Endothelial cell of umbilical vein (primary cell): ENCODE data around the gene MYO9A. TPM values are rescaled to one million over a fixed set of nuclear protein-coding genes. Genes with fewer than 3 reads are reported as not detected.

Experiments used
- BruUV-seq: library from RNA; stranded (reverse); fragments of 400-500 nt; replicated peaks from 2 replicates; lab custom pipeline; 2021; lab: Mats Ljungman, UMichigan
- CTCF ChIA-PET: fragments of 300-600, 350-600 bp; sonication (Branson Sonifier 250); formaldehyde crosslinking; loops from one replicate; lab custom pipeline; 2021; ENCODE audit warnings: antibody characterized with exemption, inconsistent platforms; lab: Charles Lee
- POLR2A ChIA-PET: fragments of 300-600, 350-600 bp; sonication (Branson Sonifier 250); formaldehyde crosslinking; loops from one replicate; lab custom pipeline; 2021; ENCODE audit warnings: antibody characterized with exemption, inconsistent platforms; lab: Charles Lee
- DNase-seq: peaks from one replicate; pipeline ENCODE4 v3.0.0-alpha.2; 2011; ENCODE audit warnings: low read depth, low spot score
- FAIRE-seq: peaks from 2 replicates; lab custom pipeline; 2011; peaks lifted over from hg19 to GRCh38; lab: Jason Lieb, UNC
- H2AFZ ChIP-seq: 2 replicates; pipeline ENCODE4 v1.6.0; 2012; ENCODE audit warnings: low read depth, low read length, control low read depth, inconsistent platforms
- H3K27ac ChIP-seq: 2 replicates; pipeline ENCODE4 v1.5.1; 2011; ENCODE audit warnings: low read depth, mild to moderate bottlenecking, control low read depth, low read length, moderate library complexity; ENCODE audit not compliant: insufficient read depth
- H3K27me3 ChIP-seq, 2 experiments: 2 replicates each; pipeline versions ENCODE4 v1.6.0 to v1.6.1; 2011; ENCODE audit warnings: low read length in 2 of 2, mixed read lengths in 1 of 2; ENCODE audit not compliant: control insufficient read depth in 2 of 2, insufficient read depth in 2 of 2
- H3K36me3 ChIP-seq, 2 experiments: 2 replicates in 1 of 2; 3 replicates in 1 of 2; pipeline ENCODE4 v1.5.1; 2011; ENCODE audit warnings: low read length in 2 of 2, mild to moderate bottlenecking in 1 of 2, moderate library complexity in 1 of 2; ENCODE audit not compliant: control insufficient read depth in 2 of 2, insufficient read depth in 2 of 2; ENCODE audit errors: extremely low read depth in 1 of 2
- H3K4me1 ChIP-seq: 3 replicates; pipeline ENCODE4 v1.5.1; 2011; ENCODE audit warnings: mild to moderate bottlenecking, low read length; ENCODE audit not compliant: control insufficient read depth, insufficient read depth; ENCODE audit errors: extremely low read depth
- H3K4me2 ChIP-seq: 2 replicates; pipeline ENCODE4 v1.6.1; 2011; ENCODE audit warnings: low read length, control low read depth, mixed read lengths; ENCODE audit not compliant: insufficient read depth
- H3K4me3 ChIP-seq, 3 experiments: fragments of 200-600 bp in 1 of 3; sonication (generic), shearing (Covaris generic) in 1 of 3; replicated peaks in 1 of 3; 2 replicates each; pipeline ENCODE4 v1.5.1; 2011 to 2016; ENCODE audit warnings: control low read depth in 3 of 3, low read length in 3 of 3, mild to moderate bottlenecking in 2 of 3, inconsistent platforms in 1 of 3, low read depth in 1 of 3, moderate library complexity in 1 of 3; ENCODE audit not compliant: insufficient read depth in 1 of 3
- H3K79me2 ChIP-seq: 2 replicates; pipeline ENCODE4 v1.6.0; 2012; ENCODE audit warnings: low read length, inconsistent platforms; ENCODE audit not compliant: control insufficient read depth, insufficient read depth
- H3K9ac ChIP-seq: replicated peaks from 2 replicates; pipeline ENCODE3; 2011; ENCODE audit warnings: low read length, control low read depth; ENCODE audit not compliant: insufficient read depth; ENCODE audit errors: extremely low read depth
- H3K9me1 ChIP-seq: replicated peaks from 3 replicates; pipeline ENCODE4 v1.6.0; 2011; ENCODE audit warnings: mild to moderate bottlenecking, low read length; ENCODE audit not compliant: control insufficient read depth, insufficient read depth; ENCODE audit errors: extremely low read depth
- H3K9me3 ChIP-seq: replicated peaks from 2 replicates; pipeline ENCODE4 v1.5.1; 2012; ENCODE audit warnings: low read length, inconsistent platforms; ENCODE audit not compliant: control insufficient read depth, insufficient read depth
- H4K20me1 ChIP-seq: replicated peaks from 2 replicates; pipeline ENCODE3; 2011; ENCODE audit warnings: mild to moderate bottlenecking, low read length; ENCODE audit not compliant: control insufficient read depth, insufficient read depth; ENCODE audit errors: extremely low read depth
- CTCF ChIP-seq, 2 donors: IDR thresholded peaks; 1 replicate in 1 of 2; 2 replicates in 1 of 2; pipeline ENCODE4 v1.5.1; 2011; ENCODE audit warnings: low read length in 2 of 2, mild to moderate bottlenecking in 2 of 2, moderate library complexity in 2 of 2, control low read depth in 1 of 2, inconsistent platforms in 1 of 2, low read depth in 1 of 2; ENCODE audit not compliant: insufficient read depth in 1 of 2; ENCODE audit errors: extremely low read depth in 1 of 2
- EZH2 ChIP-seq: IDR thresholded peaks from 2 replicates; pipeline ENCODE4 v1.6.1; 2012; ENCODE audit warnings: borderline replicate concordance, low read depth, mild to moderate bottlenecking, moderate library complexity, low read length, inconsistent platforms; ENCODE audit not compliant: severe bottlenecking
- JUN ChIP-seq: IDR thresholded peaks from 2 replicates; pipeline ENCODE4 v1.6.1; 2011; ENCODE audit warnings: borderline replicate concordance, low read depth; ENCODE audit not compliant: insufficient read length, insufficient read depth
- POLR2AphosphoS5 ChIP-seq: IDR thresholded peaks from 2 replicates; pipeline ENCODE4 v1.6.1; 2012; ENCODE audit warnings: low read depth, mild to moderate bottlenecking, control low read depth, low read length, moderate library complexity; ENCODE audit not compliant: insufficient read depth
- dilution Hi-C: fragments of 300-500 bp; cut with MboI; formaldehyde crosslinking; loops from one replicate; pipeline ENCODE4 v1.15.0; 2019; ENCODE audit warnings: low sequenced_read_pairs; ENCODE audit not compliant: extremely low pct_ligation_motif_present
- intact Hi-C: fragments of 100-400 bp; cut with micrococcal nuclease; formaldehyde crosslinking; loops from one replicate; pipeline ENCODE4 v1.10.0; 2022
- polyA plus RNA-seq, 4 experiments: library from polyadenylated mRNA; depleted of rRNA in 3 of 4; stranded (reverse) in 3 of 4; unstranded in 1 of 4; fragments of >200 nt; gene quantifications; 2 replicates each; pipeline versions ENCODE4 v1.2.1 to v1.2.3, GENCODE V29; 2011 to 2012; ENCODE audit warnings: missing spikeins in 1 of 4
- total RNA-seq: library from RNA; stranded (reverse); gene quantifications from 2 replicates; pipeline ENCODE4 v1.2.3, GENCODE V29; 2021

MYO9A gene
- total and polyA plus RNA-seq, 2 donors (not counting 3 experiments of a cell fraction or from before 2014, with no cell fraction given): 6.4 to 30.3 TPM

GRCh38 chr15:71804226-71804625 is 313.7 kb downstream of the MYO9A start:
- no TSS peak for BruUV-seq
- H3K4me3 ChIP-seq: no peak overlapping the region
- DNase-seq (no peak), FAIRE-seq (no peak)
- dilution Hi-C loops: no loop called here
- no peaks in the 10 kb centered on the region for H3K9me1 ChIP-seq
- no peaks in the 10 kb centered on the region for H3K9me3 ChIP-seq
- H3K27ac ChIP-seq: no peak overlapping the region
- no peaks in the 10 kb centered on the region for H3K36me3 ChIP-seq
- H3K27me3 ChIP-seq: no peaks in the 10 kb centered on the region
- intact Hi-C loops: loop anchor here (5.0 kb wide), 1 partner anchor 232 kb away; no protein-coding TSS in a partner anchor
- POLR2A ChIA-PET: interaction anchor here (0.7 kb wide), 1 partner anchor 354 kb away, joined by 6 read pairs; no protein-coding TSS in a partner anchor
- no peaks in the 10 kb centered on the region for H3K79me2 ChIP-seq
- no peak overlapping the region for H2AFZ ChIP-seq
- TF ChIP-seq JUN: no peak
- TF ChIP-seq CTCF (IDR thresholded peaks at IDR 0.05; ENCODE audit: extremely low read depth in 1 of 2, insufficient read depth in 1 of 2, low read depth in 1 of 2, low read length in 2 of 2): no peak
- H3K4me2 ChIP-seq: no peak overlapping the region
- H3K4me1 ChIP-seq: peaks cover 14% of the 10 kb centered on the region
- no peak overlapping the region for H3K9ac ChIP-seq
- no peaks in the 10 kb centered on the region for H4K20me1 ChIP-seq
- CTCF ChIA-PET: interaction anchor here (0.9 to 12.4 kb wide), 7 partner anchors 47 to 831 kb away, joined by 3 to 235 read pairs (median 12); no protein-coding TSS in a partner anchor

- H2AFZ ChIP-seq: no peak overlapping the region
- dilution Hi-C loops: no loop called here
- no peaks in the 10 kb centered on the region for H3K79me2 ChIP-seq
- ChIA-PET CTCF (interaction anchor here (1.0 to 12.4 kb wide), 11 partner anchors 12 to 791 kb away, joined by 3 to 235 read pairs (median 7); no protein-coding TSS in a partner anchor), POLR2A (no interaction called here)
- H3K27me3 ChIP-seq: no peaks in the 10 kb centered on the region
- no peak overlapping the region for H3K4me3 ChIP-seq
- DNase-seq: no peak
- intact Hi-C loops: loop anchor here (1.0 to 5.0 kb wide), 2 partner anchors 230 to 354 kb away; no protein-coding TSS in a partner anchor
- no peaks in the 10 kb centered on the region for H4K20me1 ChIP-seq
- no peak overlapping the region for H3K27ac ChIP-seq
- no peaks in the 10 kb centered on the region for H3K9me1 ChIP-seq
- peaks cover 14% of the 10 kb centered on the region for H3K4me1 ChIP-seq
- FAIRE-seq: no peak
- no peaks in the 10 kb centered on the region for H3K9me3 ChIP-seq
- H3K4me2 ChIP-seq: no peak overlapping the region
- peak; percentile 22 to 51 for TF ChIP-seq CTCF (IDR thresholded peaks at IDR 0.05; ENCODE audit: extremely low read depth in 1 of 2, insufficient read depth in 1 of 2, low read depth in 1 of 2, low read length in 2 of 2)
- no peak for TF ChIP-seq POLR2AphosphoS5
- no peak for TF ChIP-seq EZH2
- no peaks in the 10 kb centered on the region for H3K36me3 ChIP-seq
- H3K9ac ChIP-seq: no peak overlapping the region
- no TSS peak for BruUV-seq
These were observed 315.2 kb downstream of the MYO9A start for GRCh38 chr15:71802770-71803169.
